KOPT-K1 (cell line): Measurements from ENCODE around the gene HIPK1.

Source experiments
- H3K27ac ChIP-seq: fragments of 200-600 bp; sonication (generic); 2 replicates; pipeline ENCODE4 v1.5.1; 2016; ENCODE audit warnings: antibody characterized with exemption, mild to moderate bottlenecking, low read depth, low read length; ENCODE audit not compliant: poor library complexity, severe bottlenecking
- H3K36me3 ChIP-seq: fragments of 200-600 bp; sonication (generic); 2 replicates; pipeline ENCODE4 v1.5.1; 2017; ENCODE audit warnings: antibody characterized with exemption, mild to moderate bottlenecking, low read length, moderate library complexity; ENCODE audit not compliant: insufficient read depth
- H3K9me3 ChIP-seq: fragments of 200-600 bp; sonication (generic); 2 replicates; pipeline ENCODE4 v1.5.1; 2017; ENCODE audit warnings: antibody characterized with exemption, low read length, mild to moderate bottlenecking; ENCODE audit not compliant: insufficient read depth, poor library complexity, severe bottlenecking

HIPK1 gene

DNA sequence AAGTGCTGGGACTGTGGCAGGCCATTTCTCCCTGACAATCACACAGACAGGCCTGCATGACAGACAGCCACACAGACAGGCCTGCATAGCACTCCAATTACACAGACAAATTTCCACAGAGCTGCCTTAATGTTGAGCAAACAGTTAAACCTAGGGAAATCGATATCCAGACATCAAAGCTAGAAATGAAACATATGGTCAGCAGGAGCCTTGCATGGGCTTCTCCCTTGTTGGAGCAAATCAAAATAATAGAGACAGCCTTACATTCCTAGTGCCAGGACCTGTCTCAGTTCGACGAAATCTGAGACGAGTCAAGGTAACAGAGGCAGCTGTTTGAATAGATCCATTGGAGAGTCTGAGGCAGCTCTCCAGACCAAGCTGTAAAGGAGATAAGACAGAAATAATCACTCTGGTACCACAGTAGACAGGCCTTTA lies 92.6 kb downstream of the HIPK1 start:
- Histone ChIP-seq H3K36me3 (no peaks in the 10 kb centered on the region), H3K9me3 (peaks cover 7% of the 10 kb centered on the region), H3K27ac (no peak overlapping the region)

DNA sequence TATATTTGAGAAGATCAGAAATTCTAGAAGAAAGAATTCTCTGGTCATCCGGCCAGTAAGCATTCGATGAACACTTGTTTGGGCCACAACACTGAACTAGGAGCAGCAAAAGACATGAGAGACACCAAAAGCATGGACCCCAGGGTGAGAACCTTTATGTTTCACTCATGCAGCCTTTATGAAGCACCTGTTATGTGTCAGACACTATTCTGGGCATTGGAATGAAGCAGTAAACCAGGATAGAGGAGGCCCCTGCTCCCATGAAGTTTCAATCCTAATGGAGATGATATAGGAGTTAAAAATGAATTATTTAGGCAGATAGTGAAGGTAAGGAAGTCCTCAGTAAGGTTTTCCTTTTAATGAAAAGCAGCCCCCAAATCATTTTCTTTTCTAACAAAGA lies 93.8 kb downstream of the HIPK1 start:
- Histone ChIP-seq H3K27ac (no peak overlapping the region), H3K36me3 (no peaks in the 10 kb centered on the region), H3K9me3 (peaks cover 7% of the 10 kb centered on the region)

DNA sequence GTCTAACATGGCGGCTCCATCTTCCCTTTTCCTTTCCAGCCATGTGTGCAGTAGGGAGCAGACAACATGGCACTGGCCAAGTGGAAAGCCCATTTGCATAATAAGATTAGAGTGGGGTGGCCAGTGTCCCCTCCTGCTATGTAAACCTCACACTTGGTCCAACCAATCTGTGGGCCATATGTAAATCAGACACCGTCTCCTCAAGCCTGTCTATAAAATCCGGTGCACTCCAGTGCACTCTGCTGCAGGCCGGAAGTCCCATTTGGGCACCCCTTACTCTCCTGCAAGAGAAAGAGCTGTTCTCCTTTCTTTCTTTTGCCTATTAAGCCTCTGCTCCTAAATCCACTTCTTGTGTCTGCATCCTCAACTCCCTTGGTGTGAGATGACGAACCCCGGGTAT lies 94.3 kb downstream of the HIPK1 start:
- peaks cover 7% of the 10 kb centered on the region for H3K9me3 ChIP-seq
- no peaks in the 10 kb centered on the region for H3K36me3 ChIP-seq
- H3K27ac ChIP-seq: no peak overlapping the region

DNA sequence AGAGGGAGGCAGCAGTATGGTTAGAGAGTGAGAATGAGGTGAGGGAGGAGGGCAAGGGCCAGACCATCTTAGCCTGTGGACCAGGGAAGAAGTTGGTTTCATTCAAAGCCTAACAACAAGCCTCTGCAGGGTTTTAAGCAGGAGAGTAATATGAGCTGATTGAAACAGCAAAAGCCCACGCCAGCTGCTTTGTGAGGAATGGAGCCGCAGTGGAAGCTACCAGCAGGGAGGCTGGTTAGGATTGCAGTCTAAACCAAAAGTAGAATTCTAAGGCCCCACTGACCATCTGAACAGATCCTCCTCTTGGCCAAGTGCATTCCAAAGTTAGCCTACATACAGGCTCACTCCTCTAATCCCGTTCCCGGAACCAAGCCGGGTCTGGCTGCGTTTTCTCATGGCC lies 94.9 kb downstream of the HIPK1 start:
- H3K27ac ChIP-seq: no peak overlapping the region
- H3K9me3 ChIP-seq: peaks cover 3% of the 10 kb centered on the region
- H3K36me3 ChIP-seq: no peaks in the 10 kb centered on the region

DNA sequence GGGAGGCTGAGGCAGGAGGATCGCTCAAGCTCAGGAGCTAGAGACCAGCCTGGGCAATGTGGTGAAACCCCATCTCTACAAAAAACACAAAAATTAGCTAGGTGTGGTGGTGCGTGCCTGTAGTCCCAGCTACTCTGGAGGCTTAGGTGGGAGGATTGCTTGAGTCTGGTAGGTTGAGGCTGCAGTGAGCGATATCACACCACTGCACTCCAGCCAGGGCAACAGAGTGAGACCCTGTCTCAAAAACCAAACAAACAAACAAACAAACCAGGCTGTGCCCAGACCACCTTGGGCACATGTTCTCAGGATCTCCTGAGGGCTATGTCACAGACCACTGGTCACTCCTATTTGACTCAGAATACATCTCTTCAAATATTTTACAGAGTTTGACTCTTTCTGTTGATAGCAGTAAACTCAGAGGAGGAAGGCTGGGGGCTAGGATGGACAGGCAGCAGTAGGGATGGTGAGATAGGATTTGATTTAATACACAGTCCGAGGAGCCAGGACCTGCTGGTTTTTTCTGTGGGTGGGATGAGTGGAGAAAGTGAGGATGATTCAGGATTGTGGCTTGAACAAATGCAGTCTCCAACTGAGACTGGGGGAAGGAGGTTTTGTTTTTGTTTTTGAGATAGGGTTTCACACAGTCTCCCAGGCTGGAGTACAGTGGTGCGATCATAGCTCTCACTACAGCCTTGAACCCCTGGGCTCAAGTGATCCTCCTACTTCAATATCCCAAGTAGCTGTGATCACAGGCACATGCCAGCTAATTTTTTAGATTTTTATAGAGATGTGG lies 96.7 kb downstream of the HIPK1 start:
- Histone ChIP-seq H3K27ac (no peak overlapping the region), H3K36me3 (no peaks in the 10 kb centered on the region), H3K9me3 (no peaks in the 10 kb centered on the region)

DNA sequence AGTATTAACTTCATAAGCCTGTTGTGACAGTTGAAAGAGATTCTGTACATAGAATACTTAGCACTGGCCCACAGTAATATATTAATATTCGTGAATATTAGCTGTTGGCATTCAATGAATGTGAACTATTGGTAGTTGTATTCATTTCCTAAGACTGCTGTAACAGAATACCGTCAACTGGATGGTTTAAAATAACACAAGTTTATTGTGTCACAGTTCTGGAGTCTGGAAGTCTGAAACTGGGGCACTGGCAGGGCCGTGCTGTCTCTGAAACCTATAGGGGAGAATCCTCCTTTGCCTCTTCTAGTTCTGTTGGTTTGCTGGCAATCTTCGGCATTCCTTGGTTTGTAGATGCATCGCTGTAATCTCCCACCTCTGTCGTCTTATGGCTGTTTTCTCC lies 97.7 kb downstream of the HIPK1 start:
- Histone ChIP-seq H3K36me3 (no peaks in the 10 kb centered on the region), H3K27ac (no peak overlapping the region), H3K9me3 (no peaks in the 10 kb centered on the region)
